Stimulated activated CD8-positive, alpha-beta memory T cell treated with anti-CD3 and anti-CD28 coated beads, Interleukin-12 subunit alpha, Interleukin-12 subunit beta, amount 100 ng/mL, for 1 hour (primary cell): ENCODE results near the gene CBS.
A peak's percentile ranks its signal among the peaks of the same experiment; 100 is the strongest.
"Not testable (repeated sequence)": the region's sequence is repeated elsewhere in the genome, so short reads cannot be mapped to it uniquely, and the experiment has no call there.

ENCODE experiments used
- DNase-seq: peaks from one replicate; pipeline ENCODE4 v3.0.0-alpha.2; 2020; ENCODE audit warnings: low read depth

The CBS gene

GRCh38 chr21:43075170-43076022 is at the start of gene CBS:
Gene CBS, minus strand, starts transcription at chr21:43075835. Its CDS starts 3,642 bp downstream, at chr21:43072193.
- DNase-seq, result not testable (repeated sequence)

- DNase-seq, result not testable (repeated sequence)
Measured at GRCh38 chr21:43115956-43116355, 40.3 kb upstream of the CBS start.

- DNase-seq, result not testable (repeated sequence)
Measured at GRCh38 chr21:43114483-43114882, 38.8 kb upstream of the CBS start.

GRCh38 chr21:43109006-43109405 is 33.4 kb upstream of the CBS start:
- not testable (repeated sequence) for DNase-seq

- not testable (repeated sequence) for DNase-seq
Measured at GRCh38 chr21:43108177-43108576, 32.5 kb upstream of the CBS start.

- not testable (repeated sequence) for DNase-seq
Measured at GRCh38 chr21:43107794-43108137, 32.1 kb upstream of the CBS start.

GRCh38 chr21:43106965-43107793 is 31.5 kb upstream of the CBS start, which contains the start of gene U2AF1:
Gene U2AF1, minus strand, starts transcription at chr21:43107570. Its CDS starts 76 bp downstream, at chr21:43107494.
- peak; percentile 62 for DNase-seq

- not testable (repeated sequence) for DNase-seq
Measured at GRCh38 chr21:43104642-43105041, 29.0 kb upstream of the CBS start.

- not testable (repeated sequence) for DNase-seq
Measured at GRCh38 chr21:43102281-43102680, 26.6 kb upstream of the CBS start.

GRCh38 chr21:43101676-43102075 is 26.0 kb upstream of the CBS start:
- not testable (repeated sequence) for DNase-seq

GRCh38 chr21:43101000-43101399 is 25.4 kb upstream of the CBS start:
- not testable (repeated sequence) for DNase-seq

- DNase-seq, result not testable (repeated sequence)
Measured at GRCh38 chr21:43091979-43092614, 16.5 kb upstream of the CBS start.

GRCh38 chr21:43090947-43091346 is 15.3 kb upstream of the CBS start:
- not testable (repeated sequence) for DNase-seq

- not testable (repeated sequence) for DNase-seq
Measured at GRCh38 chr21:43089463-43089862, 13.8 kb upstream of the CBS start.

GRCh38 chr21:43082587-43083300 is 7.1 kb upstream of the CBS start:
- not testable (repeated sequence) for DNase-seq

- DNase-seq, result not testable (repeated sequence)
Measured at GRCh38 chr21:43076643-43077042, 1.0 kb upstream of the CBS start.

- not testable (repeated sequence) for DNase-seq
Measured at GRCh38 chr21:43076023-43076637, 495 bp upstream of the CBS start.

GRCh38 chr21:43074401-43075169 is 1.1 kb downstream of the CBS start:
- DNase-seq, result not testable (repeated sequence)

GRCh38 chr21:43072742-43073141 is 2.9 kb downstream of the CBS start:
- DNase-seq, result not testable (repeated sequence)

- not testable (repeated sequence) for DNase-seq
Measured at GRCh38 chr21:43069682-43070081, 6.0 kb downstream of the CBS start.
